Kidney epithelial cell (primary cell): ENCODE data around the gene PARG. TPM values are rescaled to one million over a fixed set of nuclear protein-coding genes. Genes with fewer than 3 reads are reported as not detected.
"Not testable (repeated sequence)": the region's sequence is repeated elsewhere in the genome, so short reads cannot be mapped to it uniquely, and the experiment has no call there.

Source experiments
- DNase-seq: peaks from one replicate; pipeline ENCODE4 v3.0.0-alpha.2; 2010; ENCODE audit warnings: low read depth
- H3K27me3 ChIP-seq: 2 replicates; pipeline ENCODE4 v1.6.0; 2011; ENCODE audit warnings: low read length; ENCODE audit not compliant: control insufficient read depth, insufficient read depth
- H3K36me3 ChIP-seq: 2 replicates; pipeline ENCODE4 v1.5.1; 2011; ENCODE audit warnings: low read length; ENCODE audit not compliant: control insufficient read depth, insufficient read depth
- H3K4me3 ChIP-seq: 2 replicates; pipeline ENCODE4 v1.5.1; 2011; ENCODE audit warnings: low read depth, mild to moderate bottlenecking, control low read depth, low read length
- total RNA-seq: library from RNA; depleted of rRNA; stranded (reverse); fragments of >200 nt; gene quantifications from 2 replicates; pipeline ENCODE4 v1.2.3, GENCODE V29; 2015

The PARG gene
- total RNA-seq, result 28.9 and 29.3 TPM in 2 replicates

DNA sequence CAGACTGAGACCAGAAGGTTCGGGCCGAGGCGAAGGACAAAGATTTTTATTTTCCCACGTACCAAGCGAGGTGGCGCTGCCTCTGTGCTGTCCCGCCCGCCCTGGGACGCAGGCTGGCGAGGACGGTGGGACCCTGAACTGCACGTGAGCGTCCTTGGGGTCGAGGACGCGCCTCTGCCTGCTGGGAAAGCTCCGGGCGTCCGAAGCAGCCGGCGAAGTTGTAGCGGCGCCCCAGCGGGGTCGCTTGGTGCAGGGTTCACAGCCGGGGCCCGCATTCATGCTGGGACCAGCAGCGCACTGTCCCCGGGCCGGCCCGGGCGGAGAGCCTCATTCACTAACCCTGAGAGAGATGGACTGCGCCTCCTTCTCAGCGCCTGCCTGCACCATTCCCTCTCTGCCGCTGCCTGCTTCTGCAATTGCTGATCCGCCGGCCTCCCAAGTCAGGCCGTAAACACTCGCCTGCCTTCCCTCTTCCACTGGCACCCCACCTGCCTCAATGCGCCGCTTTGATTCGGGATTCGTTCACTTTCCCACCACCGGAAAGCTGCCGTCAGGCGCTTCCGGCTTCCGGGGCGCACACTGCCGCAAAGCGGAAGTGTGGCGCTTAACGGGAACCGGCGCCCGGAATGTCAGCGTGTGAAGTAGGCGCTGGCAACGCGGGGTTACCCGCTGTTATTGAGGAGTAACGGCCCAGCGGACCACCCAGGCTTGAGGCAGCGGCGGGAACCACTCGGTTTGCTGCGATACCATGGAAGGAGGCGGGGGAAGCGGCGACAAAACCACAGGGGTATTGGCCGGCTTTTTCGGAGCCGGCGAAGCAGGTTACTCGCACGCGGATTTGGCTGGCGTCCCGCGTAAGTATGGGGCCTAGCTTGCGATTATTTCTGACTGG is at the start of gene PARG, which contains the start of gene TIMM23B:
Gene PARG, minus strand, starts transcription at position 581 of the 892 bp plus-strand sequence. Its CDS starts 302 bp downstream, at position 279.
Gene TIMM23B, plus strand, starts transcription at position 607 of the 892 bp plus-strand sequence. Its CDS starts 142 bp downstream, at position 749.
- not testable (repeated sequence) for H3K27me3 ChIP-seq, H3K36me3 ChIP-seq
- DNase-seq, result peak; percentile 31
- H3K4me3 ChIP-seq, result peak within 1 kb of the TSS; percentile 57

DNA sequence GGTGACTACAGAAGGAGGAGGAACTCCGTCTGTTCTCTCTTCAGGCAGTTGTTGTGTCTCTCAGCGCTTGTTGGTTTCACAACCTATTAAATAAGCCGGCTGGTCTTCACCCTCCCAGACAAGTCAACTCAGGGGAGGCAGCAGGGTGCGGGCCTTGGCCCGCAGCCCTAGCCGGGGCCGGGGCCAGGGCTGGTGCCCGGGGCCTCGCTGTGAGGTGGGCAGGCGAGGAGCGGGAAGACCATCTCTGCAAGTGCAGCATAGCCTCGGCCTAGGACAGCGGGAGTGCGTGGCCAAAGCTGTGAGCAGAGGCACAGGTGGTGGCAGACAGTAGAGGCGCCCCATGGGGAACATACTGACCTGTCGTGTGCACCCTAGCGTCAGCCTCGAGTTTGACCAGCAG is 46.5 kb upstream of the PARG start, which contains the start of gene AGAP6:
Gene AGAP6, plus strand, starts transcription at position 31 of the 400 bp plus-strand sequence. Its CDS starts 310 bp downstream, at position 341.
- H3K36me3 ChIP-seq, H3K4me3 ChIP-seq, DNase-seq, H3K27me3 ChIP-seq: not testable (repeated sequence)

DNA sequence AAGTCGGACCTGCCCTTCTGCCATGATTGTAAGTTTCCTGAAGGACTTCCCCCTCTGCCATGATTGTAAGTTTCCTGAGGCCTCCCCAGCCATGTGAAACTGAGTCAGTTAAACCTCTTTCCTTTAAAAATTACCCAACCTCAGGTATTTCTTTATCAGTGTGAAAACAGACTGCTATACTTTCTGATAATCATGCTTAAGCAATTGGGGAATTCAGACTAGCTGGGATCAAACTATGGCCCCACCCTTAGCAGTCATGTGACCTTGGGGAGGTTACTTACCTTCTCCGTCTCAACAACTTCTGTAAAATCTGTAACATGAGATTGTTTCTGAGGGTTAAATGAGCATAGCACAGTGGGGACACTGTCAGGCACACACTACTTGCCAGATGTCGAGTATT is 45.4 kb upstream of the PARG start:
- H3K27me3 ChIP-seq, DNase-seq, H3K4me3 ChIP-seq, H3K36me3 ChIP-seq: not testable (repeated sequence)

DNA sequence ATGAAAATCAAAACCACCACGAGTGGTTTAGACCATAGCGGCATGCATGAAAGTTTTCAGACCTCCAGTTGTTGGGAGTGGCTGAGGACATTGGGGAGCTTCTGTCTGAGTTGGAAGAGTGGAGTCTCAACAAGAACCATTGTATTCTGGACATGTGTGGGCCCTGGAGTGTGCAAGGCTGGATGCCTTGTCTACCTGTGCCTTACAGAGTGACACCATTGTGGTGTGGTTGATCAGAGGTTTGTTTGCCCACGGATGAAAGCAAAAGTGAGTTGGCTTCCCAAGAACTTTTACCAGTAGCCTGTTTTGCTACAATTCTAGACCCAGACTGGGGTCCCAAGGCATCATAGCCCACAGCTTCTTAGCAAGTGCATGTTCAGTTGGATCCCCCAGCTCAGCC is 35.9 kb upstream of the PARG start:
- not testable (repeated sequence) for H3K4me3 ChIP-seq, H3K36me3 ChIP-seq, H3K27me3 ChIP-seq, DNase-seq

DNA sequence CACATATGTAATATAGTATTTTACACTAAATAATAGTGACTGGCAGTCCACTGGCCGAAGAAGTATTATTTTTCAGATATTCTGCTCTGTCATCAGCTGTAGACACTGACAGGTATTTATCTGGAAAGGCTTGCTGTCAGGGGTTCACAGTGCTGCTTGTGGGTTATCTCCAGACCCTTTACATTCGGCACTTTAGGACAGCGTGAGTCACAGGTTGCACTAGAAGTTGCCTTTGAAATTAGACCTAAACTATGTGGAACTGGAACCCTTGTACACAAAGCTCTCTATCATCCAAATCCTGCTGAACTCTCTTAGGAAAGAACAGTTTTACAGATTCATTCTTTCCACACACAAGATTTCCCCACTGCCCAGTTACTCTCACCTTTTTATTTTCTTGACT is 30.3 kb upstream of the PARG start:
- H3K27me3 ChIP-seq, DNase-seq, H3K36me3 ChIP-seq, H3K4me3 ChIP-seq: not testable (repeated sequence)

DNA sequence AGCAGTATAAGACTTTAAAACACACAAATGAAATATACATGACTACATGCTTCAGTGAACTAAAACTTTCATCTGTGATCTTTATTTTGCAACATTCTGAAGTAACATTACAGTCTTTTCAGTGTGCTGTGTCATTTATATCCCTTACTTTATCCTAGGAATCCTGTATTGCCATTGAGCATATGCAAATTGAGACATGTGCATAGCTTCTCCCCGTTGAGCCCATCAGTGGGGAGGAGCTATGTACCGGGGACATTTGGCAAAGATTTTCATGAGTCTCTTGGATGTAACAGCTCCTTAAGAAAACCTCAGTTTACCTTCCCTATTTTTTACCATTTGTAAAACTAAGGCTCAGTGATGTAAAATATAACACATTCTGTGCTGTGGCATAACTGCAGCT is 29.6 kb upstream of the PARG start:
- not testable (repeated sequence) for H3K27me3 ChIP-seq, H3K4me3 ChIP-seq, H3K36me3 ChIP-seq, DNase-seq

DNA sequence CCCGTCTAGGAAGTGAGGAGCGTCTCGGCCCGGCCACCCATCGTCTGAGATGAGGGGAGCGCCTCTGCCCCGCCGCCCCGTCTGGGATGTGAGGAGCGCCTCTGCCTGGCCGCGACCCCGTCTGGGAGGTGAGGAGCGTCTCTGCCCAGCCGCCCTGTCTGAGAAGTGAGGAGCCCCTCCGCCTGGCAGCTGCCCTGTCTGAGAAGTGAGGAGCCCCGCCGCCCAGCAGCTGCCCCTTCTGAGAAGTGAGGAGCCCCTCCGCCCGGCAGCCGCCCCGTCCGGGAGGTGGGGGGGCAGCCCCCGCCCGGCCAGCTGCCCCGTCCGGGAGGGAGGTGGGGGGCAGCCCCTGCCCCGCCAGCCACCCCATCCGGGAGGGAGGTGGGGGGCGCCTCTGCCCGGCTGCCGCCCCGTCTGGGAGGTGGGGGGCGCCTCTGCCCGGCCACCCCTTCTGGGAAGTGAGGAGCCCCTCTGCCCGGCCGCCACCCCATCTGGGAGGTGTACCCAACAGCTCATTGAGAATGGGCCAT is 28.6 kb upstream of the PARG start:
- H3K4me3 ChIP-seq, DNase-seq, H3K36me3 ChIP-seq, H3K27me3 ChIP-seq: not testable (repeated sequence)

DNA sequence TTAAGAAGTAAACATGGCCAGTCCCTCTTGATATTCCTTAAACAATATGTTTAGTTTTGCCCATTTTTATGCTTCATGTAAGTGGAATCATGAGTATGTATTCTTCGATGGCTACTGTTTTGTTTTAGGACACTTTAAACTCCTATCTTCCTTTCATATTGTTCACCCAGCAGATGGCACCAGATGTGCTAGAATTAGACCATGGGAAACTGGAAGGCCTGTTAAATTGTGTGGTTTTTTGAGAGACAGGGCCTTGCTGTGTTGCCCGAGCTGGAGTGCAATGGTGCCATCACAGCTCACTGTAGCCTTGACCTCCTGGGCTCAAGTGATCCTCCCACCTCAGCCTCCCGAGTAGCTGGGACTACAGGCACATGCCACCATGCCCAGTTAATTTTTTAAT is 11.3 kb upstream of the PARG start:
- not testable (repeated sequence) for H3K36me3 ChIP-seq, H3K4me3 ChIP-seq, DNase-seq, H3K27me3 ChIP-seq

DNA sequence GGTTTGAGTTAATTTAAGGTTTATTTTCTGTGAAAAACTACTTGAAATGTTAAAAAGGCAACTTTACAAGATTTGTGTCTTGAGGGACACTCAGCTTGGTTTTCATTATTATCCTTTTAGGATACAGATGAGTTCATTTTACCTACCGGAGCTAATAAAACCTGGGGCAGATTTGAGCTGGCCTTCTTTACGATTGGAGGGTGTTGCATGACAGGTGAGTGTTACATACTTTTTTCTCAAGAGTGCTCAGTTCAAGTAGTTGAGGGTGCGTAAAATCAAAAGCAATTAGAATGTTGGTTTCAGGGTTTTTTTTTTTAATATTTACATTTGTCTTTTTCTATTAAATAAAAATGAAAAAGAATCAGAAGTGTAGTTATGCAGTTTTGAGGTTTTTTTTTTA is 10.2 kb upstream of the PARG start:
- not testable (repeated sequence) for H3K36me3 ChIP-seq, H3K4me3 ChIP-seq, DNase-seq, H3K27me3 ChIP-seq

DNA sequence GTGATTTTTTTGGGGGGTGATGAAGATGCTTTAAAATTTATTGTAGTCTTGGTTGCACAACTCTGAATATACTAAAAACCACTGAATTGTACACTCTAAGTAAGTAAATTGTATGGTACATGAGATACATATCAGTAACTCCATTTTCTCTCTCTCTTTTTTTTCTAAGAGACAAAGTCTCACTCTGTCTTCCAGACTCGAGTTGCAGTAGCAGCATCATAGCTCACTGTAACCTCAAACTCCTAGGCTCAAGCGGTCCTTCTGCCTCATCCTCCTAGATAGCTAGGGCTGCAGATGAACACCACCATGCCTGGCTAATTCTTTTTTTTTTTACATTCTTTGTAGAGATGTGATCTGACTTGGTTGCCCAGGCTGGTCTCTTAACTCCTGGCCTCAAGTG is 6.9 kb upstream of the PARG start:
- not testable (repeated sequence) for H3K36me3 ChIP-seq, H3K27me3 ChIP-seq, DNase-seq, H3K4me3 ChIP-seq

DNA sequence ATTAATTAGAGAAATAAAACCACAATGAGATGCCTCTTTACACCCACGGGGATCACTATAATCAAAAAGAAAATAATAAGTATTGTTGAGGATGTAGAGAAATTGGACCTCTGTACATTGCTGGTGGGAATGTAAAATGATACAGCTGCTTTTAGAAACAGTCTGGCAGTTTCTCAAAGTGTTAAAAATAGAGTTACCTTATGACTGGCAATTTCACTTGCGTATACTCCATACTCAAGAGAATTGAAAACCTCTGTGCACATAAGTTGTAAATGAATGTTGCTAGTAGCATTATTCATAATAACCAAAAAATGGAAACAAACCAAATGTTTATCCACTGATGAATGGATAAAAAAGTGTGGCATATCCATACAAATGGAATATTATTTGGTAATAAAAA is 6.3 kb upstream of the PARG start:
- not testable (repeated sequence) for H3K36me3 ChIP-seq, H3K4me3 ChIP-seq, H3K27me3 ChIP-seq, DNase-seq

DNA sequence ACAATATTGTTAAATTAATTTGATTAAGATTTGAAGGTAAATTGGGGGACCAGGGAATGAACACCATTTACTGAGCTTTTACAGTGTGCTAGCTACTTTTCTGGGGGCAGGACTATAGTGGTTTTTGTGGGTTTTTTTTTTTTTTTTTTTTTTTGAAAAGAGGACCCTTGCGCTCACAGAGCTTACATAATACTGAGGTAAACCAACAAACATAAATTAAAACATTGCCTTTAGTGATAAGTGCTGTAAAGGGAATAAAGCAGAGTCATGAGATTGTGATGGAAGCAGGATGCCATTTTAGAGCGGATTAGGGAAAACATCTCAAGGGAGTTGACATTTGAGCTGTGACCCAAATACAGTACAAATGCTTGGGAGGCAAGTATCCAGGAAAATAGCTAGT is 1.8 kb upstream of the PARG start:
- H3K4me3 ChIP-seq, DNase-seq, H3K36me3 ChIP-seq, H3K27me3 ChIP-seq: not testable (repeated sequence)

DNA sequence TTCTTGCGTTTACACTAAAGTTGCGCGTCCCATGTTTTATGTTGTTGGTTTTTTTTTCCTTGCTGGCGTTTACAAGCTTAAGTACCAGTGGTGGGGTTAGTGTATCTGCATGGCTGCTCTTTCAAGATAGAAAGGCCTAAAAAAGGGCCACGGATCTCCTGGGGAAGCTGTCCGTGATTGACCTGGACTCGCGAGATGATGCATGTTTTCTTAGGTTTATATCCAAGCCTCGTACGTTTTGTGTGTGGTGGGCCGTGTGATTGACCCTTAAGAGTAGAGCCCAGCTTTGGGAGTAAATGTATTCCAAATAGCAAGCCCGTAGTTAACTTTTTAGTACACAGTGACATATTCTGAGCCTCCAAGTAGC is 495 bp upstream of the PARG start:
- not testable (repeated sequence) for H3K27me3 ChIP-seq, H3K36me3 ChIP-seq, DNase-seq
- H3K4me3 ChIP-seq, result peak overlapping the region; percentile 57

DNA sequence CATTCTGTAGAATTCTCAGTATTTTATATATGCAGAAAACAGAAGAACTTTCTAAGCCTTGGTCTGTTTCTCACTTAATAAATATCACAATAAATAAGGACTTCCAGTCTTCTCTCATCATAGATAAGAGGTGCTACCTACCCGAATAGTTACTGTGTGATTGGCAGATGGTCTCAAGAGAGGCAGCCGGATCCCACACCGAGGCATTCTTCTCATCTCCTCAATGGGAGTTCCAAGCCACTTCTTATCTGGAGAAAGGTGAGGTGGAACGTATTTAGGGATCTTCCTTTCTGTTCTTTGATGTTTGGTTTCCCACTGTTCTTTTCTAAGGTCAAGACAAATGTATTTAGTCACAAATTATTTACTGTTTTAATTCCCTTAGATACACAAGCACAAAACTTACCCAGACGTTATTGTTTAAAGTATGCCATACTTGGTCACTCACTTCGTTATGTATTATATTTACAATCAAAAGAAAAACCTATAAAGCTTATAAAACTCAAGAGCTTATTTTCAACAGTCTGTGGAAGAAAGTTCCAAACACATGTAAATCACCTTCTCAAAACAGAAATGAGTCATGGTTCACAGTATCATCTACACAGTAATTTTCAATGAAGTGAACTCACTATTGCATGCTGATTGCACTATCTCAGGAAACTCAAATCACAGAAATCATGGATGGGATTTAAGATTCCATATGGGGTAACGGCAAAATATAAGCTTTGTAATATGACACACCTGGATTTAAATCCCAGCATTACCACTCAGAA is 9.7 kb downstream of the PARG start:
- not testable (repeated sequence) for DNase-seq, H3K36me3 ChIP-seq, H3K27me3 ChIP-seq, H3K4me3 ChIP-seq

DNA sequence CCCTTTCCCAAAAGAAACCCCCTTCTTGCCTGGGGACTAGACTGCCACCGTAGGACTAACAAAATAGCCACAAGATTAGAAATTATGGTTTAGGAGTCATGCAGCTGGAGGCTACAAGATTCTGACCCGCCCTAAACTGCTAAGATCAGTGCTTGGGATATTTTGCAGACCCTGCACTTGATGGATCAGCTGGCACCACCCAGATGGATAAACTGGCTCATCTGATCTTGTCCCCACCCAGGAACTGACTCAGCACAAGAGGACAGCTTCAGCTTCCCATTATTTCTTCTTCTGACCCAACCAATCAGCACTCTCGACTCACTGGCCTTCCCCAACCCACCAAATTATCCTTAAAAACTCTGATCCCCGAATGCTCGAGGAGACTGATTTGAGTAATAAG is 10.6 kb downstream of the PARG start:
- not testable (repeated sequence) for H3K27me3 ChIP-seq, H3K4me3 ChIP-seq, H3K36me3 ChIP-seq, DNase-seq
